Measurements from ENCODE around the gene KCNK2. TPM values are rescaled to one million over a fixed set of nuclear protein-coding genes. Genes with fewer than 3 reads are reported as not detected.

The KCNK2 gene
- total RNA-seq, 1 experiment from 2014 or later = 1.1 TPM

- no peak overlapping the region for H3K27ac Mint-ChIP-seq (ENCODE audit: unreplicated experiment)
- CTCF ChIA-PET = interaction anchor here (1.3 kb wide), 1 partner anchor 337 kb away, joined by 13 read pairs; no protein-coding TSS in a partner anchor
- peaks cover 3% of the 10 kb centered on the region for H3K9me3 Mint-ChIP-seq (ENCODE audit: low read depth, unreplicated experiment)
- H3K4me1 Mint-ChIP-seq (ENCODE audit: low read depth, unreplicated experiment) = no peaks in the 10 kb centered on the region
- H3K4me3 Mint-ChIP-seq (ENCODE audit: low read depth, unreplicated experiment) = no peak overlapping the region
- no peaks in the 10 kb centered on the region for H3K27me3 Mint-ChIP-seq (ENCODE audit: unreplicated experiment)
- no TSS peak for BruUV-seq (replicated peaks)
- H3K36me3 Mint-ChIP-seq (ENCODE audit: insufficient read depth, unreplicated experiment) = no peaks in the 10 kb centered on the region
- intact Hi-C loops (cut with micrococcal nuclease; ENCODE audit: unreplicated experiment) = loop anchor here (1.0 to 10.0 kb wide), 4 partner anchors 142 to 488 kb away; no protein-coding TSS in a partner anchor
- DNase-seq = peak; percentile 40
- peak; percentile 64 for TF ChIP-seq CTCF (IDR thresholded peaks at IDR 0.05; ENCODE audit: unreplicated experiment)
These were observed 63.9 kb downstream of the KCNK2 start for GRCh38 chr1:215146240-215146975.

- CTCF ChIA-PET = interaction anchor here (0.8 to 1.7 kb wide), 3 partner anchors 338 to 422 kb away, joined by 3 to 5 read pairs (median 3); no protein-coding TSS in a partner anchor
- no peak for TF ChIP-seq CTCF (IDR thresholded peaks at IDR 0.05; ENCODE audit: unreplicated experiment)
- Mint-ChIP-seq H3K27me3 (ENCODE audit: unreplicated experiment) (no peaks in the 10 kb centered on the region), H3K4me1 (ENCODE audit: low read depth, unreplicated experiment) (no peaks in the 10 kb centered on the region), H3K9me3 (ENCODE audit: low read depth, unreplicated experiment) (peaks cover 1% of the 10 kb centered on the region), H3K36me3 (ENCODE audit: insufficient read depth, unreplicated experiment) (no peaks in the 10 kb centered on the region), H3K4me3 (ENCODE audit: low read depth, unreplicated experiment) (no peak overlapping the region), H3K27ac (ENCODE audit: unreplicated experiment) (no peak overlapping the region)
- intact Hi-C loops (cut with micrococcal nuclease; ENCODE audit: unreplicated experiment) = loop anchor here (2.0 to 10.0 kb wide), 2 partner anchors 142 to 376 kb away; no protein-coding TSS in a partner anchor
- no peak for DNase-seq
- BruUV-seq (replicated peaks) = no TSS peak
These were observed 64.5 kb downstream of the KCNK2 start for GRCh38 chr1:215147024-215147423.

GRCh38 chr1:215151841-215152549 is 69.5 kb downstream of the KCNK2 start:
- intact Hi-C loops (cut with micrococcal nuclease; ENCODE audit: unreplicated experiment) = no loop called here
- no TSS peak for BruUV-seq (replicated peaks)
- H3K4me3 Mint-ChIP-seq (ENCODE audit: low read depth, unreplicated experiment) = no peak overlapping the region
- H3K9me3 Mint-ChIP-seq (ENCODE audit: low read depth, unreplicated experiment) = no peaks in the 10 kb centered on the region
- TF ChIP-seq CTCF (IDR thresholded peaks at IDR 0.05; ENCODE audit: unreplicated experiment) = no peak
- no peak for DNase-seq
- H3K27me3 Mint-ChIP-seq (ENCODE audit: unreplicated experiment) = no peaks in the 10 kb centered on the region
- H3K36me3 Mint-ChIP-seq (ENCODE audit: insufficient read depth, unreplicated experiment) = no peaks in the 10 kb centered on the region
- CTCF ChIA-PET = no interaction called here
- H3K27ac Mint-ChIP-seq (ENCODE audit: unreplicated experiment) = no peak overlapping the region
- no peaks in the 10 kb centered on the region for H3K4me1 Mint-ChIP-seq (ENCODE audit: low read depth, unreplicated experiment)

- H3K36me3 Mint-ChIP-seq (ENCODE audit: insufficient read depth, unreplicated experiment) = no peaks in the 10 kb centered on the region
- no peak for DNase-seq
- TF ChIP-seq CTCF (IDR thresholded peaks at IDR 0.05; ENCODE audit: unreplicated experiment) = no peak
- CTCF ChIA-PET = no interaction called here
- no peaks in the 10 kb centered on the region for H3K4me1 Mint-ChIP-seq (ENCODE audit: low read depth, unreplicated experiment)
- no TSS peak for BruUV-seq (replicated peaks)
- intact Hi-C loops (cut with micrococcal nuclease; ENCODE audit: unreplicated experiment) = no loop called here
- no peaks in the 10 kb centered on the region for H3K27me3 Mint-ChIP-seq (ENCODE audit: unreplicated experiment)
- H3K4me3 Mint-ChIP-seq (ENCODE audit: low read depth, unreplicated experiment) = no peak overlapping the region
- no peaks in the 10 kb centered on the region for H3K9me3 Mint-ChIP-seq (ENCODE audit: low read depth, unreplicated experiment)
- no peak overlapping the region for H3K27ac Mint-ChIP-seq (ENCODE audit: unreplicated experiment)
These were observed 73.7 kb downstream of the KCNK2 start for GRCh38 chr1:215156232-215156631.

All from Calu3 (cell line).